Spleen (tissue), 11 donors: Measurements from ENCODE around the gene DGKA. TPM values are rescaled to one million over a fixed set of nuclear protein-coding genes. Genes with fewer than 3 reads are reported as not detected.
"Not testable (repeated sequence)": the region's sequence is repeated elsewhere in the genome, so short reads cannot be mapped to it uniquely, and the experiment has no call there.

ENCODE experiments used
- DNase-seq: peaks from one replicate; pipeline ENCODE4 v3.0.0-alpha.2; 2020
- H3K27ac ChIP-seq, 8 donors: fragments of 200-600 bp; sonication (generic) in 7 of 8; 1 replicate in 4 of 8; 2 replicates in 4 of 8; pipeline versions ENCODE4 v1.5.0 to v1.8.0; 2016 to 2021; ENCODE audit warnings: inconsistent platforms in 4 of 8, mild to moderate bottlenecking in 4 of 8, moderate library complexity in 1 of 8
- H3K27me3 ChIP-seq, 7 donors: fragments of 200-600 bp; sonication (generic) in 6 of 7; replicated peaks in 1 of 7; 1 replicate in 4 of 7; 2 replicates in 3 of 7; pipeline versions ENCODE4 v1.5.0 to v1.8.0; 2016 to 2021; ENCODE audit warnings: inconsistent platforms in 3 of 7, mild to moderate bottlenecking in 1 of 7
- H3K36me3 ChIP-seq, 6 donors: fragments of 200-600 bp; sonication (generic) in 5 of 6; 1 replicate in 4 of 6; 2 replicates in 2 of 6; pipeline versions ENCODE4 v1.5.0 to v1.8.0; 2016 to 2021; ENCODE audit warnings: inconsistent platforms in 2 of 6
- H3K4me1 ChIP-seq, 6 donors: fragments of 200-600 bp; sonication (generic) in 5 of 6; 1 replicate in 3 of 6; 2 replicates in 3 of 6; pipeline versions ENCODE4 v1.5.0 to v1.8.0; 2016 to 2021; ENCODE audit warnings: inconsistent platforms in 3 of 6
- H3K4me3 ChIP-seq, 8 donors: fragments of 200-600 bp; sonication (generic) in 7 of 8; 1 replicate in 4 of 8; 2 replicates in 4 of 8; pipeline versions ENCODE4 v1.5.0 to v1.8.0; 2016 to 2021; ENCODE audit warnings: inconsistent platforms in 4 of 8, mild to moderate bottlenecking in 4 of 8, moderate library complexity in 2 of 8
- H3K9me3 ChIP-seq, 8 donors: fragments of 200-600 bp; sonication (generic) in 7 of 8; 1 replicate in 4 of 8; 2 replicates in 4 of 8; pipeline versions ENCODE4 v1.5.0 to v1.8.0; 2016 to 2021; ENCODE audit warnings: inconsistent platforms in 4 of 8
- POLR2A ChIP-seq, 3 donors: fragments of 450-650 bp; IDR thresholded peaks; one replicate each; pipeline ENCODE4 v1.5.1; 2017; ENCODE audit warnings: antibody characterized with exemption in 3 of 3, mild to moderate bottlenecking in 1 of 3
- POLR2AphosphoS5 ChIP-seq, 3 donors: sonication (generic); formaldehyde crosslinking; IDR thresholded peaks; one replicate each; pipeline ENCODE4 v1.5.1; 2017; ENCODE audit warnings: antibody characterized with exemption in 3 of 3
- WGBS, 5 donors: extraction: QIAGEN DNeasy Blood & Tissue Kit in 3 of 5; methylation state at CpG; one replicate each; pipeline versions ENCODE4 v1.1.5 to v1.1.7; 2013 to 2018; 5-methylcytosine and 5-hydroxymethylcytosine counted together
- intact Hi-C: fragments of 100-400 bp; cut with DNase I; formaldehyde crosslinking; loops from one replicate; pipeline ENCODE4 v1.15.0; 2023; ENCODE audit warnings: low total_unique reads
- polyA plus RNA-seq, 3 donors: library from polyadenylated mRNA; stranded (reverse); fragments of 200-250 nt; gene quantifications; one replicate each; pipeline ENCODE4 v1.2.1, GENCODE V29; 2013
- total RNA-seq, 7 donors: library from RNA; depleted of rRNA in 3 of 7; stranded (reverse); fragments of >200 nt in 3 of 7; fragmentation: NEBNext Ultra II Directional in 4 of 7; extraction: Animal tissue kit (Norgen Biotek cat#: 25700) in 4 of 7; gene quantifications; one replicate each; pipeline versions ENCODE4 v1.1.0 to v1.2.1, GENCODE V29; 2016 to 2021
- TF ChIP-seq, protein P1 (sequence below), 11 experiments: fragments of 200-600 bp in 7 of 11; fragments of 450-650 bp in 4 of 11; sonication (generic) in 4 of 11; IDR thresholded peaks in 8 of 11; conservative IDR thresholded peaks in 3 of 11; 1 replicate in 7 of 11; 2 replicates in 4 of 11; pipeline versions ENCODE4 v1.4.0 to v1.8.0; 2016 to 2021; ENCODE audit warnings: antibody characterized with exemption in 11 of 11, inconsistent platforms in 4 of 11, mild to moderate bottlenecking in 1 of 11
- donor health status: healthy with polysubstance abuse.
- donor health status: DM: no; HTN: no; CAD: no; lungs with moderate emphysema.
- donor health status: DM: no; HTN: no; CAD: no.
- donor health status: Bipolar disorder and iron deficiency.
- donor health status: healthy.
- donor health status: DM: no; HTN: no; CAD: no.
- donor health status: DM: yes; HTN: yes; CAD: no.

The DGKA gene
- total and polyA plus RNA-seq, 10 donors: 73.8 to 261 (median 174) TPM

DNA sequence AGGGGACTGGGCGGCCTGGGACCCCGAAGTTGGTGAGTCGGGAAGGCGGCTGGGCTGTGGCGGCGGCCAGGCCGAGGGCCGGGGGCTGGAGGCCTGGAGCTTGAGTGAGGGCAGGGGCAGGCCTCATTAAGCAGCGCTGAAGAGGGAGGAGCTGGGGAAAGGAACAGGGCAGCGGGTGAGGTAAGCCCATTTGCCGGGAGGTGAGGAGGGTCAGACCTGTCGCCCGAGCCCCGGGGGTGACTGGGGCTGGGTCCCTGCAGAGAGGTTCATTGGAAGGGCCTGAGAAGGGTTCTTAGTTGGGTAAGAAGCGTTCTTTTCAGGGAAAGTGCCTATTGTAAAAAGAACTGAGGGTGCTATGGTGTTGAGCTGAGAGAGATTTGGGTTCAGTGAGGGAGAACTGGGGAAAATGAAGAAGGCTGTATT, 43.4 kb downstream of the DGKA start:
- DNase-seq: no peak
- Histone ChIP-seq H3K36me3 (peaks cover 0 to 50% (median 2%) of the 10 kb centered on the region in 6 donors), H3K4me3 (peak overlapping the region; percentile 75 to 98 (median 84)), H3K27ac (peak overlapping the region; percentile 88 to 98 (median 96)), H3K9me3 (no peaks in the 10 kb centered on the region), H3K27me3 (no peaks in the 10 kb centered on the region), H3K4me1 (peaks cover 24 to 71% (median 55%) of the 10 kb centered on the region in 6 donors)
- TF ChIP-seq, protein P1, sequence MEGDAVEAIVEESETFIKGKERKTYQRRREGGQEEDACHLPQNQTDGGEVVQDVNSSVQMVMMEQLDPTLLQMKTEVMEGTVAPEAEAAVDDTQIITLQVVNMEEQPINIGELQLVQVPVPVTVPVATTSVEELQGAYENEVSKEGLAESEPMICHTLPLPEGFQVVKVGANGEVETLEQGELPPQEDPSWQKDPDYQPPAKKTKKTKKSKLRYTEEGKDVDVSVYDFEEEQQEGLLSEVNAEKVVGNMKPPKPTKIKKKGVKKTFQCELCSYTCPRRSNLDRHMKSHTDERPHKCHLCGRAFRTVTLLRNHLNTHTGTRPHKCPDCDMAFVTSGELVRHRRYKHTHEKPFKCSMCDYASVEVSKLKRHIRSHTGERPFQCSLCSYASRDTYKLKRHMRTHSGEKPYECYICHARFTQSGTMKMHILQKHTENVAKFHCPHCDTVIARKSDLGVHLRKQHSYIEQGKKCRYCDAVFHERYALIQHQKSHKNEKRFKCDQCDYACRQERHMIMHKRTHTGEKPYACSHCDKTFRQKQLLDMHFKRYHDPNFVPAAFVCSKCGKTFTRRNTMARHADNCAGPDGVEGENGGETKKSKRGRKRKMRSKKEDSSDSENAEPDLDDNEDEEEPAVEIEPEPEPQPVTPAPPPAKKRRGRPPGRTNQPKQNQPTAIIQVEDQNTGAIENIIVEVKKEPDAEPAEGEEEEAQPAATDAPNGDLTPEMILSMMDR (IDR thresholded peaks at IDR 0.05 in 8 of 11, conservative IDR thresholded peaks at IDR 0.05 in 3 of 11): no peak
- TF ChIP-seq POLR2A (IDR thresholded peaks at IDR 0.05) (no peak), POLR2AphosphoS5 (IDR thresholded peaks at IDR 0.05) (no peak)
- intact Hi-C loops: no loop called here
- 0 to 1% (median 1%) methylated on average over 15 of the region's 15 CpGs for WGBS, 5 donors

DNA sequence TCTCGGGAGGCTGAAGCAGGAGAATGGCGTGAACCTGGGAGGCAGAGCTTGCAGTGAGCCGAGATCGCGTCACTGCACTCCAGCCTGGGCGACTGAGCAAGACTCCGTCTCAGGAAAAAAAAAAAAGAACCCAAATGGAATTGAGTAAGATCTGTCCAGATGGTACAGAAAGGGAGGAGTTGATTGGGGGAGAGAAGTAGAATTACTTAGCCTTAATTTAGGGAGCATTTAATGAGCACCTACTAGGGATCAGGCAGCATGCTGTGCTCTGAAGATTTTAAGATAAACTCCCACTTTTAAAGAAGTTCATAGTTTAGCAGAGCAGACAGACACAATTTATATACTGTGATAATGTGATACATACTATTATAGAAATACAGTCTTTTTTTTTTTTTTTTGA, 47.4 kb downstream of the DGKA start:
- DNase-seq: no peak
- H3K9me3 ChIP-seq: no peaks in the 10 kb centered on the region
- intact Hi-C loops: no loop called here
- no peak for TF ChIP-seq POLR2AphosphoS5 (IDR thresholded peaks at IDR 0.05)
- TF ChIP-seq POLR2A (IDR thresholded peaks at IDR 0.05): no peak
- TF ChIP-seq, protein P1 (IDR thresholded peaks at IDR 0.05 in 8 of 11, conservative IDR thresholded peaks at IDR 0.05 in 3 of 11): no peak
- H3K4me3 ChIP-seq: no peak overlapping the region
- peak overlapping the region in 2 of 8 donors; percentile 12 to 43 for H3K27ac ChIP-seq
- peaks cover 0 to 53% (median 6%) of the 10 kb centered on the region in 6 donors for H3K36me3 ChIP-seq
- H3K4me1 ChIP-seq: peaks cover 32 to 85% (median 65%) of the 10 kb centered on the region in 6 donors
- H3K27me3 ChIP-seq: no peaks in the 10 kb centered on the region
- 55 to 91% (median 68%) methylated on average over 7 of the region's 7 CpGs for WGBS, 5 donors

DNA sequence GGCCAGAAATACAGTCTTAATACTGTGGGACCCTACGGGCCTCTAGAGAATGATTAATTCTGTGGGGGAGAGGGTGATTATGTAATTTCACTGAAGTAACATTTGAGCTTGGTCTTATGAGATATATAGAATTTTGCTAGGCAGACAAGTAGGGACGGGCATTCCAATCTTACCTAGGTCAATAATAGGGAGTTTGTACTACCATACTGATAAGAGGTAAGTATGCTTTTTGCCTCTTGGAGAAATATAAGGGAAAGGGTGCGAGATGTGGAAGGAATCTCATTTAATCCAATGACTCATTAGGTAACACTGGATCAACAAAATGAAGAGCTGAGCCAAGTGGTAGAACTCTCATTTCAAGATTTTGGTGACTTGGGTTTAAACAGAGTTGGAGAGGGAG, 48.1 kb downstream of the DGKA start:
- H3K36me3 ChIP-seq: peaks cover 0 to 60% (median 10%) of the 10 kb centered on the region in 6 donors
- peak overlapping the region in 1 of 8 donors; percentile 3 for H3K27ac ChIP-seq
- peaks cover 37 to 92% (median 71%) of the 10 kb centered on the region in 6 donors for H3K4me1 ChIP-seq
- no peaks in the 10 kb centered on the region for H3K27me3 ChIP-seq
- no peak overlapping the region for H3K4me3 ChIP-seq
- no peaks in the 10 kb centered on the region for H3K9me3 ChIP-seq
- no peak for DNase-seq
- 72 to 96% (median 85%) methylated on average over 3 of the region's 3 CpGs for WGBS, 5 donors
- intact Hi-C loops: no loop called here
- TF ChIP-seq, protein P1 (IDR thresholded peaks at IDR 0.05 in 8 of 11, conservative IDR thresholded peaks at IDR 0.05 in 3 of 11): no peak
- TF ChIP-seq POLR2AphosphoS5 (IDR thresholded peaks at IDR 0.05) (no peak), POLR2A (IDR thresholded peaks at IDR 0.05) (no peak)

DNA sequence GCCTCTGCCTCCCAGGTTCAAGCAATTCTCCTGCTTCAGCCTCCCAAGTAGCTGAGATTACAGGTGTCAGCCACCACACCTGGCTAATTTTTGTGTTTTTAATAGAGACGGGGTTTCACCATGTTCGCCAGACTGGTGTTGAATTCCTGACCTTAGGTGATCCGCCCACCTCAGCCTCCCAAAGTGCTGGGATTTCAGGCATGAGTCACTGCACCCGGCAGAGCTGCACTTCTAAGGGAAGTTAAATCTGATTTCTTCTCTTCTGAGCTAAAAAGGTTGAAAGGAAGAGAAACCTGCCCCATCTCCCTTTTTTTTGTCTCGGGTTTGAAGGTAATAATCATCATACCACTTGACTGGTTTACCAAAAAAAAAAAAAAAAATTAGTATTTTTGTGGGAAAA, 50.9 kb downstream of the DGKA start:
- Histone ChIP-seq H3K4me1 (peaks cover 18 to 81% (median 52%) of the 10 kb centered on the region in 6 donors), H3K27ac (peak overlapping the region in 4 of 8 donors; percentile 12 to 76 (median 54)), H3K36me3 (peaks cover 0 to 76% (median 27%) of the 10 kb centered on the region in 6 donors)
- intact Hi-C loops, H3K27me3 ChIP-seq, DNase-seq, H3K4me3 ChIP-seq, H3K9me3 ChIP-seq: not testable (repeated sequence)
- 70 to 85% (median 81%) methylated on average over 5 of the region's 5 CpGs for WGBS, 5 donors
